Nephron (organoid): ENCODE results near the gene AFF2.

Source experiments
- H3K27ac Mint-ChIP-seq, 3 experiments: 2 replicates each; pipeline ENCODE4 v1.8.0; 2020; ENCODE audit warnings: mixed read lengths in 3 of 3, mild to moderate bottlenecking in 2 of 3, moderate library complexity in 1 of 3
- H3K27me3 Mint-ChIP-seq: 2 replicates; pipeline ENCODE4 v1.8.0; 2021; ENCODE audit warnings: low read depth, mild to moderate bottlenecking, moderate library complexity, mixed read lengths
- H3K36me3 Mint-ChIP-seq: 2 replicates; pipeline ENCODE4 v1.8.0; 2020; ENCODE audit warnings: low read depth, mixed read lengths
- H3K4me1 Mint-ChIP-seq: 2 replicates; pipeline ENCODE4 v1.8.0; 2020; ENCODE audit warnings: mixed read lengths
- H3K4me3 Mint-ChIP-seq, 3 experiments: 2 replicates each; pipeline ENCODE4 v1.8.0; 2020; ENCODE audit warnings: mild to moderate bottlenecking in 3 of 3, mixed read lengths in 3 of 3, moderate library complexity in 2 of 3
- H3K9me3 Mint-ChIP-seq: 2 replicates; pipeline ENCODE4 v1.8.0; 2020; ENCODE audit warnings: mixed read lengths
- CTCF ChIP-seq, 3 experiments: fragments of 200-600 bp; sonication (generic); IDR thresholded peaks; one replicate each; pipeline ENCODE4 v1.5.0; 2021; ENCODE audit warnings: antibody characterized with exemption in 3 of 3; ENCODE audit not compliant: unreplicated experiment in 3 of 3

Gene AFF2

GRCh38 chrX:149010853-149011224, 510.4 kb downstream of the AFF2 start:
- no peaks in the 10 kb centered on the region for H3K27me3 Mint-ChIP-seq
- peak overlapping the region in 1 of 3 experiments; percentile 37 for H3K27ac Mint-ChIP-seq
- TF ChIP-seq CTCF (IDR thresholded peaks at IDR 0.05; ENCODE audit: unreplicated experiment in 3 of 3), result no peak
- H3K9me3 Mint-ChIP-seq, result peaks cover 8% of the 10 kb centered on the region
- H3K4me1 Mint-ChIP-seq, result no peaks in the 10 kb centered on the region
- H3K4me3 Mint-ChIP-seq, result no peak overlapping the region
- no peaks in the 10 kb centered on the region for H3K36me3 Mint-ChIP-seq

DNA sequence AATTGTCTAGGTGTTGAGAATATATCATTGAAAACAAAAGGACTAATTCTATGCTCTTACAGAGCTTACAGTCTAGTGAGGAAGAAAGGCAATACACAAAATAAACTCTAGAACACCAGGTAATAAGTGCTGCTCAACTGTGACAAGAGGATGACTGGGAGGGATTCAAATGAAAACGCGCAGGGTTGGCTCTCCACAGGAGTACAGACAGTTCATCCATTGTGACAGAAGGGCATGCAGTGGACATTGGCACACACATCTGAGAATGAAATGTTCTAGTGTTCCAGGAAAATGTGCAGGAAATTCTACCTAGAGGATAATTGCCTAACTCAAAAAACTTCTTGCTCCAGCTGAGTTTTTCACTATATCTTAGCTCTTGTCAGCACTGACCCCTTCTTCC, 512.7 kb downstream of the AFF2 start:
- Mint-ChIP-seq H3K36me3 (no peaks in the 10 kb centered on the region), H3K4me1 (no peaks in the 10 kb centered on the region), H3K9me3 (peaks cover 5% of the 10 kb centered on the region), H3K27me3 (no peaks in the 10 kb centered on the region), H3K27ac (no peak overlapping the region), H3K4me3 (no peak overlapping the region)
- no peak for TF ChIP-seq CTCF (IDR thresholded peaks at IDR 0.05; ENCODE audit: unreplicated experiment in 3 of 3)

DNA sequence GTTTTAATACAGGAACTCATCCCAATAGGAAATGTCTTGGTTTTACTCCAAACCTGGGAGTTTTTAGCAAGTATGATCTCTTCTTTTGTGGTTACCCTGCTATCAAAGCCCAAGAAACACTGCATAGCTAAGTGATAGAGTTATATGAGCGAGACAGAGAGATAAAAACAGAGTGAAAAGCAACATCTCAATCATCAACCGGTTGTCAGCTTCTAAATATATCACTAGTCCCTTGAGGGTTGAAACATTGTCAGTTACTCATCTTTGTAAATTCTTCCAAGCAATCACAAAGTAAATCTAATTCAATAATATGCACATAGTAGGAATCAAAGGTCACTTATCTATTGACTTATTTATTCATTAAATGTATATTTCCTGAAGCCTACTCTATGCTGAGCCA, 520.7 kb downstream of the AFF2 start:
- H3K36me3 Mint-ChIP-seq, result no peaks in the 10 kb centered on the region
- peaks cover 27% of the 10 kb centered on the region for H3K9me3 Mint-ChIP-seq
- H3K27ac Mint-ChIP-seq, result no peak overlapping the region
- no peak for TF ChIP-seq CTCF (IDR thresholded peaks at IDR 0.05; ENCODE audit: unreplicated experiment in 3 of 3)
- H3K4me1 Mint-ChIP-seq, result no peaks in the 10 kb centered on the region
- H3K4me3 Mint-ChIP-seq, result no peak overlapping the region
- H3K27me3 Mint-ChIP-seq, result no peaks in the 10 kb centered on the region

DNA sequence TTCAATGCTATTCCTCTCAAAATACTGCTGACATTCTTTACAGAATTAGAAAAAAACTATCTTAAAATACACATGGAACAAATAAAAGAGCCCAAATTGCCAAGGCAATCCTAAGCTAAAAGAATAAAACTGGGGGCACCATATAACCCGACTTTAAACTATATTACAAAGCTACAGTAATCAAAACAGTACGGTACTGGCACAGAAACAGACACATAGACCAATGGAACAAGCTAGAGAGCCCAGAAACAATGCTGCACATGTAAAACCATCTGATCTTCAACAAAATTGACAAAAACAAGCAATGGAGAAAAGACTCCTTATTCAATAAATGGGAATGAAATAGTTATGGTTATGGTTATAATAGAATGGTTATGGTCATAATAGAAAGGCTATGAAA, 522.1 kb downstream of the AFF2 start:
- H3K27ac Mint-ChIP-seq, result no peak overlapping the region
- no peaks in the 10 kb centered on the region for H3K27me3 Mint-ChIP-seq
- no peaks in the 10 kb centered on the region for H3K36me3 Mint-ChIP-seq
- no peak for TF ChIP-seq CTCF (IDR thresholded peaks at IDR 0.05; ENCODE audit: unreplicated experiment in 3 of 3)
- no peak overlapping the region for H3K4me3 Mint-ChIP-seq
- H3K4me1 Mint-ChIP-seq, result no peaks in the 10 kb centered on the region
- H3K9me3 Mint-ChIP-seq, result peaks cover 27% of the 10 kb centered on the region

- peaks cover 2% of the 10 kb centered on the region for H3K9me3 Mint-ChIP-seq
- H3K4me1 Mint-ChIP-seq, result no peaks in the 10 kb centered on the region
- H3K27me3 Mint-ChIP-seq, result no peaks in the 10 kb centered on the region
- no peak overlapping the region for H3K27ac Mint-ChIP-seq
- no peak for TF ChIP-seq CTCF (IDR thresholded peaks at IDR 0.05; ENCODE audit: unreplicated experiment in 3 of 3)
- H3K36me3 Mint-ChIP-seq, result no peaks in the 10 kb centered on the region
- H3K4me3 Mint-ChIP-seq, result no peak overlapping the region
Measured at GRCh38 chrX:149032449-149032848, 532.0 kb downstream of the AFF2 start.

DNA sequence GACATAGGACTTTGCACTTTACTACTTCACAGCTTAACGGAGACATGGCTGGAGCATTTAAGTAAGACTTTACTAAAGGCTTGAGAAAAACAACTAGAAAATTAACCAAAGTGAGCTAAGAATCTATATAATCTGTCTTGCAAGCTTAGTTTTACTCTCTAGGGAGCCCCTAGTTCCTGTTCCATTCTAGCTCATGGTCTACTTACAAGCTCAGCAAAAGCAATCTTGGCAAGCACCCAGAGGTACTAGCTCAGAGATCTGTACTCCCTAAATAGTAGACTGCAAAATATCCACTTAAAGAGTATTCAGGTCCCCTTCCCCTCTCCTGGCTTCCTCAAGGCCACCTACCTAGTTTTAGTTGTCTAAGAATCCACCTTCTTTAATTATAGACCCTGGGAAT, 535.7 kb downstream of the AFF2 start:
- no peaks in the 10 kb centered on the region for H3K4me1 Mint-ChIP-seq
- H3K27me3 Mint-ChIP-seq, result no peaks in the 10 kb centered on the region
- no peak for TF ChIP-seq CTCF (IDR thresholded peaks at IDR 0.05; ENCODE audit: unreplicated experiment in 3 of 3)
- no peaks in the 10 kb centered on the region for H3K9me3 Mint-ChIP-seq
- no peak overlapping the region for H3K27ac Mint-ChIP-seq
- no peak overlapping the region for H3K4me3 Mint-ChIP-seq
- H3K36me3 Mint-ChIP-seq, result no peaks in the 10 kb centered on the region
